GM06990 (cell line): Measurements from ENCODE around the gene ANGPTL4.

Source experiments
- DNase-seq: peaks from one replicate; pipeline ENCODE4 v3.0.0-alpha.2; 2011; ENCODE audit not compliant: insufficient read length; ENCODE audit errors: extremely low read depth
- H3K27me3 ChIP-seq: replicated peaks from 2 replicates; pipeline ENCODE4 v1.6.0; 2011; ENCODE audit warnings: low read length; ENCODE audit not compliant: control insufficient read depth, insufficient read depth
- H3K36me3 ChIP-seq: 2 replicates; pipeline ENCODE4 v1.5.1; 2011; ENCODE audit warnings: low read length; ENCODE audit not compliant: control insufficient read depth, insufficient read depth
- H3K4me3 ChIP-seq: replicated peaks from 2 replicates; pipeline ENCODE4 v1.5.1; 2011; ENCODE audit warnings: low read depth, mild to moderate bottlenecking, control low read depth, low read length
- CTCF ChIP-seq: IDR thresholded peaks from 2 replicates; pipeline ENCODE4 v1.5.1; 2011; ENCODE audit warnings: low read length, control low read depth, mild to moderate bottlenecking, inconsistent platforms; ENCODE audit not compliant: insufficient read depth, poor library complexity, severe bottlenecking

ANGPTL4 gene

GRCh38 chr19:8412783-8413628 lies 49.1 kb downstream of the ANGPTL4 start, which contains the start of gene MARCHF2:
MARCHF2 (plus strand) TSS chr19:8413305; CDS start chr19:8421841, 8,536 bp downstream.
- Histone ChIP-seq H3K36me3 (no peaks in the 10 kb centered on the region), H3K4me3 (peak within 1 kb of the TSS; percentile 83), H3K27me3 (no peaks in the 10 kb centered on the region)
- TF ChIP-seq CTCF: peak; percentile 65
- DNase-seq: peak; percentile 94

GRCh38 chr19:8413629-8413995 lies 49.7 kb downstream of the ANGPTL4 start:
- Histone ChIP-seq H3K4me3 (peak overlapping the region; percentile 83), H3K27me3 (no peaks in the 10 kb centered on the region), H3K36me3 (no peaks in the 10 kb centered on the region)
- TF ChIP-seq CTCF: no peak
- no peak for DNase-seq

- Histone ChIP-seq H3K27me3 (no peaks in the 10 kb centered on the region), H3K36me3 (no peaks in the 10 kb centered on the region; the same call in 1 of the 2 replicates), H3K4me3 (no peak overlapping the region)
- no peak for TF ChIP-seq CTCF
- DNase-seq: no peak
Observed at GRCh38 chr19:8416796-8417195, 52.8 kb downstream of the ANGPTL4 start.

- no peak for DNase-seq
- no peak for TF ChIP-seq CTCF
- Histone ChIP-seq H3K4me3 (no peak overlapping the region), H3K36me3 (no peaks in the 10 kb centered on the region; the same call in 1 of the 2 replicates), H3K27me3 (no peaks in the 10 kb centered on the region)
Observed at GRCh38 chr19:8421484-8422461, 57.8 kb downstream of the ANGPTL4 start.

- no peak overlapping the region for H3K4me3 ChIP-seq
Observed at GRCh38 chr19:8423817-8424223, 59.9 kb downstream of the ANGPTL4 start.

More at GRCh38 chr19:8423817-8424223, 59.9 kb downstream of the ANGPTL4 start:
- DNase-seq: no peak
- no peak for TF ChIP-seq CTCF
- no peaks in the 10 kb centered on the region for H3K27me3 ChIP-seq
- H3K36me3 ChIP-seq: no peaks in the 10 kb centered on the region; the same call in 1 of the 2 replicates
